ENCODE results near the gene HIPK2. TPM values are rescaled to one million over a fixed set of nuclear protein-coding genes. Genes with fewer than 3 reads are reported as not detected.
A peak's percentile ranks its signal among the peaks of the same experiment; 100 is the strongest.

Gene HIPK2
- polyA plus RNA-seq, 2 donors = 4.2 to 7.8 TPM

GRCh38 chr7:139655305-139655704, 122.5 kb downstream of the HIPK2 start:
- no peaks in the 10 kb centered on the region for H3K27me3 ChIP-seq (ENCODE audit: control insufficient read depth in 1 of 2, insufficient read depth in 2 of 2, low read length in 2 of 2)
- no peak overlapping the region for H3K4me3 ChIP-seq (ENCODE audit: low read depth in 1 of 2, low read length in 2 of 2)
- H3K36me3 ChIP-seq (ENCODE audit: control insufficient read depth in 2 of 2, insufficient read depth in 2 of 2, low read length in 1 of 2) = peaks cover 0 to 2% of the 10 kb centered on the region in 2 donors
- no peaks in the 10 kb centered on the region for H3K9me3 ChIP-seq (ENCODE audit: control insufficient read depth in 2 of 2, insufficient read depth in 1 of 2, low read depth in 1 of 2, low read length in 1 of 2)
- H3K27ac ChIP-seq (ENCODE audit: low read depth in 2 of 2, low read length in 1 of 2) = no peak overlapping the region
- H3K4me1 ChIP-seq (ENCODE audit: control insufficient read depth in 2 of 2, insufficient read depth in 2 of 2, low read length in 1 of 2) = peaks cover 2 to 10% of the 10 kb centered on the region in 2 donors
- 44 to 64% methylated on average over 8 of the region's 8 CpGs for WGBS, 2 donors

GRCh38 chr7:139654276-139655181, 123.3 kb downstream of the HIPK2 start:
- H3K36me3 ChIP-seq (ENCODE audit: control insufficient read depth in 2 of 2, insufficient read depth in 2 of 2, low read length in 1 of 2) = peaks cover 0 to 2% of the 10 kb centered on the region in 2 donors
- no peaks in the 10 kb centered on the region for H3K9me3 ChIP-seq (ENCODE audit: control insufficient read depth in 2 of 2, insufficient read depth in 1 of 2, low read depth in 1 of 2, low read length in 1 of 2)
- H3K27me3 ChIP-seq (ENCODE audit: control insufficient read depth in 1 of 2, insufficient read depth in 2 of 2, low read length in 2 of 2) = no peaks in the 10 kb centered on the region
- H3K4me3 ChIP-seq (ENCODE audit: low read depth in 1 of 2, low read length in 2 of 2) = no peak overlapping the region
- H3K4me1 ChIP-seq (ENCODE audit: control insufficient read depth in 2 of 2, insufficient read depth in 2 of 2, low read length in 1 of 2) = peaks cover 2 to 10% of the 10 kb centered on the region in 2 donors
- WGBS, 2 donors = 76 to 80% methylated on average over 14 of the region's 14 CpGs
- H3K27ac ChIP-seq (ENCODE audit: low read depth in 2 of 2, low read length in 1 of 2) = no peak overlapping the region

GRCh38 chr7:139651914-139652313, 125.9 kb downstream of the HIPK2 start:
- Histone ChIP-seq H3K4me3 (ENCODE audit: low read depth in 1 of 2, low read length in 2 of 2) (no peak overlapping the region), H3K27me3 (ENCODE audit: control insufficient read depth in 1 of 2, insufficient read depth in 2 of 2, low read length in 2 of 2) (no peaks in the 10 kb centered on the region), H3K9me3 (ENCODE audit: control insufficient read depth in 2 of 2, insufficient read depth in 1 of 2, low read depth in 1 of 2, low read length in 1 of 2) (no peaks in the 10 kb centered on the region), H3K27ac (ENCODE audit: low read depth in 2 of 2, low read length in 1 of 2) (no peak overlapping the region), H3K4me1 (ENCODE audit: control insufficient read depth in 2 of 2, insufficient read depth in 2 of 2, low read length in 1 of 2) (peaks cover 2 to 12% of the 10 kb centered on the region in 2 donors), H3K36me3 (ENCODE audit: control insufficient read depth in 2 of 2, insufficient read depth in 2 of 2, low read length in 1 of 2) (no peaks in the 10 kb centered on the region)
- 69 to 72% methylated on average over 4 of the region's 4 CpGs for WGBS, 2 donors

- Histone ChIP-seq H3K9me3 (ENCODE audit: control insufficient read depth in 2 of 2, insufficient read depth in 1 of 2, low read depth in 1 of 2, low read length in 1 of 2) (no peaks in the 10 kb centered on the region), H3K27ac (ENCODE audit: low read depth in 2 of 2, low read length in 1 of 2) (peak overlapping the region in 1 of 2 donors; percentile 6), H3K4me1 (ENCODE audit: control insufficient read depth in 2 of 2, insufficient read depth in 2 of 2, low read length in 1 of 2) (peaks cover 2 to 12% of the 10 kb centered on the region in 2 donors), H3K27me3 (ENCODE audit: control insufficient read depth in 1 of 2, insufficient read depth in 2 of 2, low read length in 2 of 2) (no peaks in the 10 kb centered on the region), H3K4me3 (ENCODE audit: low read depth in 1 of 2, low read length in 2 of 2) (no peak overlapping the region), H3K36me3 (ENCODE audit: control insufficient read depth in 2 of 2, insufficient read depth in 2 of 2, low read length in 1 of 2) (no peaks in the 10 kb centered on the region)
- WGBS, 2 donors = 74 to 77% methylated on average over 6 of the region's 6 CpGs
These were observed 126.5 kb downstream of the HIPK2 start for GRCh38 chr7:139651308-139651707.

- 68 to 71% methylated on average over 12 of the region's 12 CpGs for WGBS, 2 donors
- H3K9me3 ChIP-seq (ENCODE audit: control insufficient read depth in 2 of 2, insufficient read depth in 1 of 2, low read depth in 1 of 2, low read length in 1 of 2) = no peaks in the 10 kb centered on the region
- H3K4me3 ChIP-seq (ENCODE audit: low read depth in 1 of 2, low read length in 2 of 2) = no peak overlapping the region
- no peaks in the 10 kb centered on the region for H3K27me3 ChIP-seq (ENCODE audit: control insufficient read depth in 1 of 2, insufficient read depth in 2 of 2, low read length in 2 of 2)
- no peak overlapping the region for H3K27ac ChIP-seq (ENCODE audit: low read depth in 2 of 2, low read length in 1 of 2)
- peaks cover 0 to under 1% of the 10 kb centered on the region in 2 donors for H3K36me3 ChIP-seq (ENCODE audit: control insufficient read depth in 2 of 2, insufficient read depth in 2 of 2, low read length in 1 of 2)
- peaks cover 2 to 7% of the 10 kb centered on the region in 2 donors for H3K4me1 ChIP-seq (ENCODE audit: control insufficient read depth in 2 of 2, insufficient read depth in 2 of 2, low read length in 1 of 2)
These were observed 127.2 kb downstream of the HIPK2 start for GRCh38 chr7:139650429-139651100.

- Histone ChIP-seq H3K4me1 (ENCODE audit: control insufficient read depth in 2 of 2, insufficient read depth in 2 of 2, low read length in 1 of 2) (peaks cover 2 to 4% of the 10 kb centered on the region in 2 donors), H3K9me3 (ENCODE audit: control insufficient read depth in 2 of 2, insufficient read depth in 1 of 2, low read depth in 1 of 2, low read length in 1 of 2) (no peaks in the 10 kb centered on the region), H3K36me3 (ENCODE audit: control insufficient read depth in 2 of 2, insufficient read depth in 2 of 2, low read length in 1 of 2) (peaks cover 0 to 6% of the 10 kb centered on the region in 2 donors), H3K27ac (ENCODE audit: low read depth in 2 of 2, low read length in 1 of 2) (peak overlapping the region in 1 of 2 donors; percentile 45), H3K27me3 (ENCODE audit: control insufficient read depth in 1 of 2, insufficient read depth in 2 of 2, low read length in 2 of 2) (no peaks in the 10 kb centered on the region), H3K4me3 (ENCODE audit: low read depth in 1 of 2, low read length in 2 of 2) (no peak overlapping the region)
- 54 to 64% methylated on average over 14 of the region's 14 CpGs for WGBS, 2 donors
These were observed 128.8 kb downstream of the HIPK2 start for GRCh38 chr7:139648941-139649425.

GRCh38 chr7:139648391-139648861, 129.4 kb downstream of the HIPK2 start:
- Histone ChIP-seq H3K27ac (ENCODE audit: low read depth in 2 of 2, low read length in 1 of 2) (no peak overlapping the region), H3K4me1 (ENCODE audit: control insufficient read depth in 2 of 2, insufficient read depth in 2 of 2, low read length in 1 of 2) (peaks cover 2 to 4% of the 10 kb centered on the region in 2 donors), H3K4me3 (ENCODE audit: low read depth in 1 of 2, low read length in 2 of 2) (no peak overlapping the region), H3K9me3 (ENCODE audit: control insufficient read depth in 2 of 2, insufficient read depth in 1 of 2, low read depth in 1 of 2, low read length in 1 of 2) (no peaks in the 10 kb centered on the region), H3K36me3 (ENCODE audit: control insufficient read depth in 2 of 2, insufficient read depth in 2 of 2, low read length in 1 of 2) (peaks cover 0 to 6% of the 10 kb centered on the region in 2 donors), H3K27me3 (ENCODE audit: control insufficient read depth in 1 of 2, insufficient read depth in 2 of 2, low read length in 2 of 2) (no peaks in the 10 kb centered on the region)
- WGBS, 2 donors = 63 to 71% methylated on average over 20 of the region's 20 CpGs

GRCh38 chr7:139647814-139648390, 129.9 kb downstream of the HIPK2 start:
- peaks cover 0 to 9% of the 10 kb centered on the region in 2 donors for H3K36me3 ChIP-seq (ENCODE audit: control insufficient read depth in 2 of 2, insufficient read depth in 2 of 2, low read length in 1 of 2)
- 85 to 88% methylated on average over 2 of the region's 2 CpGs for WGBS, 2 donors
- H3K4me3 ChIP-seq (ENCODE audit: low read depth in 1 of 2, low read length in 2 of 2) = no peak overlapping the region
- no peaks in the 10 kb centered on the region for H3K9me3 ChIP-seq (ENCODE audit: control insufficient read depth in 2 of 2, insufficient read depth in 1 of 2, low read depth in 1 of 2, low read length in 1 of 2)
- H3K27me3 ChIP-seq (ENCODE audit: control insufficient read depth in 1 of 2, insufficient read depth in 2 of 2, low read length in 2 of 2) = no peaks in the 10 kb centered on the region
- H3K27ac ChIP-seq (ENCODE audit: low read depth in 2 of 2, low read length in 1 of 2) = no peak overlapping the region
- H3K4me1 ChIP-seq (ENCODE audit: control insufficient read depth in 2 of 2, insufficient read depth in 2 of 2, low read length in 1 of 2) = peaks cover 2 to 4% of the 10 kb centered on the region in 2 donors

- H3K4me1 ChIP-seq (ENCODE audit: control insufficient read depth in 2 of 2, insufficient read depth in 2 of 2, low read length in 1 of 2) = peaks cover 2 to 4% of the 10 kb centered on the region in 2 donors
- no peaks in the 10 kb centered on the region for H3K27me3 ChIP-seq (ENCODE audit: control insufficient read depth in 1 of 2, insufficient read depth in 2 of 2, low read length in 2 of 2)
- no peak overlapping the region for H3K27ac ChIP-seq (ENCODE audit: low read depth in 2 of 2, low read length in 1 of 2)
- peaks cover 0 to 9% of the 10 kb centered on the region in 2 donors for H3K36me3 ChIP-seq (ENCODE audit: control insufficient read depth in 2 of 2, insufficient read depth in 2 of 2, low read length in 1 of 2)
- no peak overlapping the region for H3K4me3 ChIP-seq (ENCODE audit: low read depth in 1 of 2, low read length in 2 of 2)
- H3K9me3 ChIP-seq (ENCODE audit: control insufficient read depth in 2 of 2, insufficient read depth in 1 of 2, low read depth in 1 of 2, low read length in 1 of 2) = no peaks in the 10 kb centered on the region
- 79 to 87% methylated on average over 4 of the region's 4 CpGs for WGBS, 2 donors
These were observed 130.7 kb downstream of the HIPK2 start for GRCh38 chr7:139647085-139647484.

All from esophagus (tissue), 2 donors.